ENCODE measurements around the gene PLLP. TPM values are rescaled to one million over a fixed set of nuclear protein-coding genes. Genes with fewer than 3 reads are reported as not detected.

Gene PLLP
- total and polyA plus RNA-seq, 7 experiments from 2014 or later = 0.36 to 26.0 (median 8.0) TPM

- Mint-ChIP-seq H3K4me3 (no peak overlapping the region), H3K36me3 (no peaks in the 10 kb centered on the region), H3K9me3 (no peaks in the 10 kb centered on the region), H3K4me1 (peaks cover 4 to 19% (median 11%) of the 10 kb centered on the region in 7 donors), H3K27ac (no peak overlapping the region), H3K27me3 (peaks cover 0 to 4% (median 0%) of the 10 kb centered on the region in 5 donors)
- DNase-seq = peak in 1 of 9 donors; percentile 16
- Histone ChIP-seq H3K27ac (ENCODE audit: low read depth, low read length) (peak overlapping the region; percentile 75), H3K4me1 (ENCODE audit: control insufficient read depth in 2 of 2, insufficient read depth in 2 of 2, low read length in 2 of 2) (peaks cover 11 to 25% of the 10 kb centered on the region in 2 donors), H3K4me3 (ENCODE audit: low read length) (peak overlapping the region; percentile 65), H3K9me3 (ENCODE audit: control insufficient read depth in 2 of 3, low read length in 3 of 3) (no peaks in the 10 kb centered on the region), H3K27me3 (ENCODE audit: control insufficient read depth in 2 of 2, insufficient read depth in 2 of 2, low read length in 2 of 2) (no peaks in the 10 kb centered on the region), H3K36me3 (ENCODE audit: control insufficient read depth in 2 of 3, insufficient read depth in 3 of 3, low read length in 3 of 3) (no peaks in the 10 kb centered on the region)
- no peak for ATAC-seq
- POLR2A ChIA-PET = interaction anchor here (0.8 to 3.3 kb wide), 7 partner anchors 15 to 133 kb away, joined by 3 to 33 read pairs (median 8); partner anchors contain the start of genes ARL2BP and PLLP
- CTCF ChIA-PET = interaction anchor here (0.9 to 7.8 kb wide), 7 partner anchors 8 to 223 kb away, joined by 3 to 83 read pairs (median 6); partner anchors contain the start of genes CIAPIN1 and COQ9
- intact Hi-C loops (cut with micrococcal nuclease) = loop anchor here in 1 of 2 donors (1.0 kb wide), 1 partner anchor 10 kb away; no protein-coding TSS in a partner anchor
Measured at GRCh38 chr16:57299009-57299718, 14.7 kb upstream of the PLLP start.

GRCh38 chr16:57297856-57298255 is 13.4 kb upstream of the PLLP start:
- ChIA-PET POLR2A (interaction anchor here (0.6 to 1.4 kb wide), 4 partner anchors 16 to 28 kb away, joined by 3 to 5 read pairs (median 4); no protein-coding TSS in a partner anchor), CTCF (interaction anchor here (2.4 kb wide), 1 partner anchor 17 kb away, joined by 9 read pairs; no protein-coding TSS in a partner anchor)
- no peaks in the 10 kb centered on the region for H3K36me3 Mint-ChIP-seq
- no peaks in the 10 kb centered on the region for H3K9me3 Mint-ChIP-seq
- Histone ChIP-seq H3K36me3 (ENCODE audit: control insufficient read depth in 2 of 3, insufficient read depth in 3 of 3, low read length in 3 of 3) (no peaks in the 10 kb centered on the region), H3K27ac (ENCODE audit: low read depth, low read length) (peak overlapping the region; percentile 53), H3K4me1 (ENCODE audit: control insufficient read depth in 2 of 2, insufficient read depth in 2 of 2, low read length in 2 of 2) (peaks cover 11 to 24% of the 10 kb centered on the region in 2 donors), H3K9me3 (ENCODE audit: control insufficient read depth in 2 of 3, low read length in 3 of 3) (no peaks in the 10 kb centered on the region), H3K27me3 (ENCODE audit: control insufficient read depth in 2 of 2, insufficient read depth in 2 of 2, low read length in 2 of 2) (no peaks in the 10 kb centered on the region), H3K4me3 (ENCODE audit: low read length) (peak overlapping the region; percentile 9)
- peak overlapping the region in 8 of 10 donors; percentile 33 to 86 (median 70) for H3K4me3 Mint-ChIP-seq
- DNase-seq = peak in 7 of 9 donors; percentile 46 to 77 (median 65)
- peak overlapping the region in 6 of 9 donors; percentile 86 to 97 (median 94) for H3K27ac Mint-ChIP-seq
- peaks cover 0 to 4% (median 0%) of the 10 kb centered on the region in 5 donors for H3K27me3 Mint-ChIP-seq
- intact Hi-C loops (cut with micrococcal nuclease) = no loop called here
- peak; percentile 5 for ATAC-seq
- H3K4me1 Mint-ChIP-seq = peaks cover 4 to 16% (median 11%) of the 10 kb centered on the region in 7 donors

- DNase-seq (peak in 1 of 9 donors; percentile 29), ATAC-seq (no peak)
- intact Hi-C loops (cut with micrococcal nuclease) = loop anchor here in 1 of 2 donors (1.0 to 10.0 kb wide), 2 partner anchors 10 to 205 kb away; no protein-coding TSS in a partner anchor
- H3K9me3 ChIP-seq (ENCODE audit: control insufficient read depth in 2 of 3, low read length in 3 of 3) = no peaks in the 10 kb centered on the region
- peak overlapping the region in 1 of 10 donors; percentile 55 for H3K4me3 Mint-ChIP-seq
- H3K27ac ChIP-seq (ENCODE audit: low read depth, low read length) = no peak overlapping the region
- peaks cover 0 to 11% (median 0%) of the 10 kb centered on the region in 5 donors for H3K27me3 Mint-ChIP-seq
- ChIA-PET POLR2A (interaction anchor here (0.6 to 1.3 kb wide), 6 partner anchors 9 to 684 kb away, joined by 3 to 4 read pairs (median 4); no protein-coding TSS in a partner anchor), CTCF (interaction anchor here (0.6 to 2.3 kb wide), 3 partner anchors 10 to 233 kb away, joined by 3 to 11 read pairs (median 3); no protein-coding TSS in a partner anchor)
- no peaks in the 10 kb centered on the region for H3K9me3 Mint-ChIP-seq
- H3K27me3 ChIP-seq (ENCODE audit: control insufficient read depth in 2 of 2, insufficient read depth in 2 of 2, low read length in 2 of 2) = peaks cover 0 to 8% of the 10 kb centered on the region in 2 donors
- peak overlapping the region in 2 of 9 donors; percentile 25 to 80 for H3K27ac Mint-ChIP-seq
- H3K4me1 ChIP-seq (ENCODE audit: control insufficient read depth in 2 of 2, insufficient read depth in 2 of 2, low read length in 2 of 2) = no peaks in the 10 kb centered on the region
- no peaks in the 10 kb centered on the region for H3K36me3 ChIP-seq (ENCODE audit: control insufficient read depth in 2 of 3, insufficient read depth in 3 of 3, low read length in 3 of 3)
- peaks cover 2 to 22% (median 7%) of the 10 kb centered on the region in 7 donors for H3K4me1 Mint-ChIP-seq
- H3K4me3 ChIP-seq (ENCODE audit: low read length) = no peak overlapping the region
- H3K36me3 Mint-ChIP-seq = peaks cover 0 to 2% (median 0%) of the 10 kb centered on the region in 5 donors
Measured at GRCh38 chr16:57289391-57290257, 5.2 kb upstream of the PLLP start.

GRCh38 chr16:57285379-57285778 is 907 bp upstream of the PLLP start:
- intact Hi-C loops (cut with micrococcal nuclease) = loop anchor here (2.0 to 10.0 kb wide), 4 partner anchors 15 to 201 kb away; partner anchors contain the start of genes PSME3IP1 (in 1 of the 2) and RSPRY1 (in 1 of the 2)
- Mint-ChIP-seq H3K36me3 (peaks cover 0 to 2% (median 0%) of the 10 kb centered on the region in 5 donors), H3K9me3 (no peaks in the 10 kb centered on the region), H3K27ac (peak overlapping the region in 4 of 9 donors; percentile 38 to 78 (median 60)), H3K4me1 (peaks cover 20 to 44% (median 34%) of the 10 kb centered on the region in 7 donors), H3K27me3 (peaks cover 0 to 41% (median 0%) of the 10 kb centered on the region in 5 donors), H3K4me3 (peak overlapping the region; percentile 5 to 88 (median 80))
- Histone ChIP-seq H3K36me3 (ENCODE audit: control insufficient read depth in 2 of 3, insufficient read depth in 3 of 3, low read length in 3 of 3) (no peaks in the 10 kb centered on the region), H3K27ac (ENCODE audit: low read depth, low read length) (no peak overlapping the region), H3K4me3 (ENCODE audit: low read length) (no peak overlapping the region), H3K9me3 (ENCODE audit: control insufficient read depth in 2 of 3, low read length in 3 of 3) (no peaks in the 10 kb centered on the region), H3K27me3 (ENCODE audit: control insufficient read depth in 2 of 2, insufficient read depth in 2 of 2, low read length in 2 of 2) (peaks cover 0 to 8% of the 10 kb centered on the region in 2 donors), H3K4me1 (ENCODE audit: control insufficient read depth in 2 of 2, insufficient read depth in 2 of 2, low read length in 2 of 2) (peaks cover 0 to 16% of the 10 kb centered on the region in 2 donors)
- ChIA-PET POLR2A (interaction anchor here (1.4 to 2.2 kb wide), 4 partner anchors 14 to 40 kb away, joined by 3 to 6 read pairs (median 6); partner anchors contain the start of gene ARL2BP), CTCF (no interaction called here)
- DNase-seq (no peak), ATAC-seq (no peak)

GRCh38 chr16:57284952-57285363 is 486 bp upstream of the PLLP start:
- Histone ChIP-seq H3K36me3 (ENCODE audit: control insufficient read depth in 2 of 3, insufficient read depth in 3 of 3, low read length in 3 of 3) (no peaks in the 10 kb centered on the region), H3K27ac (ENCODE audit: low read depth, low read length) (peak overlapping the region; percentile 59), H3K4me1 (ENCODE audit: control insufficient read depth in 2 of 2, insufficient read depth in 2 of 2, low read length in 2 of 2) (peaks cover 0 to 19% of the 10 kb centered on the region in 2 donors), H3K27me3 (ENCODE audit: control insufficient read depth in 2 of 2, insufficient read depth in 2 of 2, low read length in 2 of 2) (peaks cover 0 to 8% of the 10 kb centered on the region in 2 donors), H3K4me3 (ENCODE audit: low read length) (peak overlapping the region; percentile 60), H3K9me3 (ENCODE audit: control insufficient read depth in 2 of 3, low read length in 3 of 3) (no peaks in the 10 kb centered on the region)
- Mint-ChIP-seq H3K9me3 (no peaks in the 10 kb centered on the region), H3K27ac (peak overlapping the region in 4 of 9 donors; percentile 38 to 78 (median 60)), H3K4me3 (peak overlapping the region; percentile 64 to 88 (median 80)), H3K4me1 (peaks cover 23 to 48% (median 39%) of the 10 kb centered on the region in 7 donors), H3K36me3 (peaks cover 0 to 2% (median 0%) of the 10 kb centered on the region in 5 donors), H3K27me3 (peaks cover 0 to 41% (median 0%) of the 10 kb centered on the region in 5 donors)
- intact Hi-C loops (cut with micrococcal nuclease) = loop anchor here (1.0 to 10.0 kb wide), 8 partner anchors 15 to 201 kb away; partner anchors contain the start of genes ARL2BP (in 1 of the 2), DOK4 (in 1 of the 2), PSME3IP1 (in 1 of the 2) and RSPRY1 (in 1 of the 2)
- DNase-seq (no peak), ATAC-seq (no peak)
- ChIA-PET POLR2A (interaction anchor here (1.4 to 2.2 kb wide), 4 partner anchors 14 to 40 kb away, joined by 3 to 6 read pairs (median 6); partner anchors contain the start of gene ARL2BP), CTCF (interaction anchor here (0.6 kb wide), 1 partner anchor 111 kb away, joined by 4 read pairs; no protein-coding TSS in a partner anchor)
